Nephron progenitor cell (in vitro differentiated cells): ENCODE measurements around the gene CD96.

Experiments
- DNase-seq: peaks from one replicate; pipeline ENCODE4 v3.0.0; 2021
- H3K27ac Mint-ChIP-seq: 2 replicates; pipeline ENCODE4 v1.8.0; 2021; ENCODE audit warnings: mild to moderate bottlenecking, moderate library complexity, mixed read lengths
- H3K27me3 Mint-ChIP-seq: 2 replicates; pipeline ENCODE4 v1.8.0; 2021; ENCODE audit warnings: mild to moderate bottlenecking, low read depth, mixed read lengths; ENCODE audit not compliant: poor library complexity
- H3K36me3 Mint-ChIP-seq: 2 replicates; pipeline ENCODE4 v1.8.0; 2021; ENCODE audit warnings: low read depth, mixed read lengths
- H3K4me1 Mint-ChIP-seq: 2 replicates; pipeline ENCODE4 v1.8.0; 2021; ENCODE audit warnings: mixed read lengths
- H3K4me3 Mint-ChIP-seq: 2 replicates; pipeline ENCODE4 v1.8.0; 2021; ENCODE audit warnings: mild to moderate bottlenecking, moderate library complexity, mixed read lengths
- H3K9me3 Mint-ChIP-seq: 2 replicates; pipeline ENCODE4 v1.8.0; 2021; ENCODE audit warnings: mild to moderate bottlenecking, moderate library complexity, mixed read lengths
- CTCF ChIP-seq: fragments of 200-600 bp; sonication (generic); IDR thresholded peaks from 2 replicates; pipeline ENCODE4 v1.5.0; 2021; ENCODE audit warnings: antibody characterized with exemption

Gene CD96

GRCh38 chr3:111610189-111610588, 68.2 kb downstream of the CD96 start:
- peaks cover 18% of the 10 kb centered on the region for H3K4me1 Mint-ChIP-seq
- no peak for TF ChIP-seq CTCF
- H3K36me3 Mint-ChIP-seq = no peaks in the 10 kb centered on the region
- no peak overlapping the region for H3K27ac Mint-ChIP-seq
- DNase-seq = no peak
- no peak overlapping the region for H3K4me3 Mint-ChIP-seq
- no peaks in the 10 kb centered on the region for H3K27me3 Mint-ChIP-seq
- H3K9me3 Mint-ChIP-seq = peaks cover 2% of the 10 kb centered on the region

- no peak overlapping the region for H3K4me3 Mint-ChIP-seq
- no peaks in the 10 kb centered on the region for H3K36me3 Mint-ChIP-seq
- H3K9me3 Mint-ChIP-seq = peaks cover 3% of the 10 kb centered on the region
Measured at GRCh38 chr3:111610612-111611054, 68.6 kb downstream of the CD96 start.

GRCh38 chr3:111613294-111613693, 71.3 kb downstream of the CD96 start:
- Mint-ChIP-seq H3K4me1 (peaks cover 18% of the 10 kb centered on the region), H3K36me3 (no peaks in the 10 kb centered on the region), H3K4me3 (no peak overlapping the region), H3K27me3 (no peaks in the 10 kb centered on the region), H3K27ac (no peak overlapping the region), H3K9me3 (peaks cover 19% of the 10 kb centered on the region)
- DNase-seq = no peak
- no peak for TF ChIP-seq CTCF

More at GRCh38 chr3:111610612-111611054, 68.6 kb downstream of the CD96 start:
- no peak for DNase-seq
- Mint-ChIP-seq H3K27ac (no peak overlapping the region), H3K27me3 (no peaks in the 10 kb centered on the region), H3K4me1 (peaks cover 18% of the 10 kb centered on the region)
- no peak for TF ChIP-seq CTCF

GRCh38 chr3:111615880-111616279, 73.9 kb downstream of the CD96 start:
- peaks cover 20% of the 10 kb centered on the region for H3K9me3 Mint-ChIP-seq
- H3K27ac Mint-ChIP-seq = no peak overlapping the region
- H3K27me3 Mint-ChIP-seq = no peaks in the 10 kb centered on the region
- no peaks in the 10 kb centered on the region for H3K36me3 Mint-ChIP-seq
- no peak for TF ChIP-seq CTCF
- H3K4me1 Mint-ChIP-seq = peaks cover 13% of the 10 kb centered on the region
- no peak for DNase-seq
- no peak overlapping the region for H3K4me3 Mint-ChIP-seq

GRCh38 chr3:111616417-111617105, 74.6 kb downstream of the CD96 start:
- Mint-ChIP-seq H3K27ac (no peak overlapping the region), H3K27me3 (no peaks in the 10 kb centered on the region), H3K9me3 (peaks cover 20% of the 10 kb centered on the region), H3K4me1 (peaks cover 6% of the 10 kb centered on the region), H3K36me3 (no peaks in the 10 kb centered on the region), H3K4me3 (no peak overlapping the region)
- no peak for DNase-seq
- TF ChIP-seq CTCF = no peak

GRCh38 chr3:111617406-111617805, 75.4 kb downstream of the CD96 start:
- Mint-ChIP-seq H3K9me3 (peaks cover 20% of the 10 kb centered on the region), H3K4me3 (no peak overlapping the region), H3K27me3 (no peaks in the 10 kb centered on the region), H3K4me1 (peaks cover 4% of the 10 kb centered on the region), H3K36me3 (no peaks in the 10 kb centered on the region), H3K27ac (no peak overlapping the region)
- DNase-seq = no peak
- no peak for TF ChIP-seq CTCF
